ENCODE measurements around the gene WSCD2. TPM values are rescaled to one million over a fixed set of nuclear protein-coding genes. Genes with fewer than 3 reads are reported as not detected.

WSCD2 gene
- polyA plus RNA-seq, 1 donor (not counting 4 experiments of a cell fraction or from before 2014, with no cell fraction given), result not detected

- no peak for FAIRE-seq
- Histone ChIP-seq H3K79me2 (ENCODE audit: control insufficient read depth, insufficient read depth, low read length) (no peaks in the 10 kb centered on the region), H3K4me3 (ENCODE audit: control insufficient read depth in 2 of 3, extremely low read depth in 1 of 3, insufficient read depth in 2 of 3, low read depth in 1 of 3, low read length in 3 of 3) (no peak overlapping the region), H3K36me3 (ENCODE audit: control insufficient read depth in 2 of 2, extremely low read depth in 1 of 2, insufficient read depth in 2 of 2, low read length in 2 of 2) (no peaks in the 10 kb centered on the region), H3K9ac (ENCODE audit: control insufficient read depth, extremely low read depth, insufficient read depth, low read length) (no peak overlapping the region), H3K4me2 (ENCODE audit: control insufficient read depth, extremely low read depth, insufficient read depth, low read depth, low read length) (no peak overlapping the region), H3K4me1 (ENCODE audit: control insufficient read depth, extremely low read depth, insufficient read depth, low read length) (no peaks in the 10 kb centered on the region), H2AFZ (ENCODE audit: control insufficient read depth, low read length) (no peak overlapping the region), H3K27ac (ENCODE audit: control insufficient read depth, insufficient read depth, low read length) (no peak overlapping the region), H3K9me3 (ENCODE audit: control insufficient read depth, low read depth, low read length) (no peaks in the 10 kb centered on the region), H3K9me1 (ENCODE audit: control insufficient read depth, extremely low read depth, insufficient read depth, low read length) (no peaks in the 10 kb centered on the region), H4K20me1 (ENCODE audit: control insufficient read depth, extremely low read depth, insufficient read depth, low read length) (no peaks in the 10 kb centered on the region), H3K27me3 (ENCODE audit: control insufficient read depth, extremely low read depth, insufficient read depth, low read length) (peaks cover 34% of the 10 kb centered on the region)
- DNase-seq (ENCODE audit: low read depth, low spot score), result no peak
- TF ChIP-seq, protein P1, sequence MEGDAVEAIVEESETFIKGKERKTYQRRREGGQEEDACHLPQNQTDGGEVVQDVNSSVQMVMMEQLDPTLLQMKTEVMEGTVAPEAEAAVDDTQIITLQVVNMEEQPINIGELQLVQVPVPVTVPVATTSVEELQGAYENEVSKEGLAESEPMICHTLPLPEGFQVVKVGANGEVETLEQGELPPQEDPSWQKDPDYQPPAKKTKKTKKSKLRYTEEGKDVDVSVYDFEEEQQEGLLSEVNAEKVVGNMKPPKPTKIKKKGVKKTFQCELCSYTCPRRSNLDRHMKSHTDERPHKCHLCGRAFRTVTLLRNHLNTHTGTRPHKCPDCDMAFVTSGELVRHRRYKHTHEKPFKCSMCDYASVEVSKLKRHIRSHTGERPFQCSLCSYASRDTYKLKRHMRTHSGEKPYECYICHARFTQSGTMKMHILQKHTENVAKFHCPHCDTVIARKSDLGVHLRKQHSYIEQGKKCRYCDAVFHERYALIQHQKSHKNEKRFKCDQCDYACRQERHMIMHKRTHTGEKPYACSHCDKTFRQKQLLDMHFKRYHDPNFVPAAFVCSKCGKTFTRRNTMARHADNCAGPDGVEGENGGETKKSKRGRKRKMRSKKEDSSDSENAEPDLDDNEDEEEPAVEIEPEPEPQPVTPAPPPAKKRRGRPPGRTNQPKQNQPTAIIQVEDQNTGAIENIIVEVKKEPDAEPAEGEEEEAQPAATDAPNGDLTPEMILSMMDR (optimal IDR thresholded peaks at IDR 0.05 in 1 of 3, IDR thresholded peaks at IDR 0.05 in 1 of 3, conservative IDR thresholded peaks at IDR 0.05 in 1 of 3; ENCODE audit: extremely low read depth in 1 of 3, insufficient read depth in 2 of 3, low read length in 3 of 3), result no peak
- no peak for TF ChIP-seq EZH2 (IDR thresholded peaks at IDR 0.05; ENCODE audit: low read length)
- dilution Hi-C loops (cut with MboI; ENCODE audit: extremely low pct_ligation_motif_present, low sequenced_read_pairs), result no loop called here
These were observed 2.0 kb upstream of the WSCD2 start for GRCh38 chr12:108126990-108127501.

DNA sequence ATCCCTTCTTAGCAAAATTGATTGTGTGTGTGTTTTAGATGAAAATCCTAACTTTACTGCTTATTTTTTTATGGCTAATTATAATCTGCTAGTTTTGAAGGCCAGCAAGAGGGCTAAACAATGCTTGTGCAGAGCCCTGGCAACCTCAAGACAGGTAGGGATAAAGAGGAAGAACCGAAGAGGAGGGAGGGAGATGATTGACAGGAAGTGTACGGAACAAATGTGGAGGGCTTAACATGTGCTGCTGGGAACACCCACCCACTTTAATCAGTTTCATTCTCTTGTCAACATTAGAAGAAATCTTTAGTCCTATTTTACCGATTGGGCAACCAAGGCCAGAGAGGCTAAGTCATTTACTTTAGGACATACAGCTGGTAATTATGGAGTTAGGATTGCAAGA lies 1.4 kb upstream of the WSCD2 start:
- H3K27me3 ChIP-seq (ENCODE audit: control insufficient read depth, extremely low read depth, insufficient read depth, low read length), result peaks cover 36% of the 10 kb centered on the region
- no peak overlapping the region for H3K27ac ChIP-seq (ENCODE audit: control insufficient read depth, insufficient read depth, low read length)
- H3K9ac ChIP-seq (ENCODE audit: control insufficient read depth, extremely low read depth, insufficient read depth, low read length), result no peak overlapping the region
- H4K20me1 ChIP-seq (ENCODE audit: control insufficient read depth, extremely low read depth, insufficient read depth, low read length), result no peaks in the 10 kb centered on the region
- H2AFZ ChIP-seq (ENCODE audit: control insufficient read depth, low read length), result no peak overlapping the region
- H3K36me3 ChIP-seq (ENCODE audit: control insufficient read depth in 2 of 2, extremely low read depth in 1 of 2, insufficient read depth in 2 of 2, low read length in 2 of 2), result no peaks in the 10 kb centered on the region
- dilution Hi-C loops (cut with MboI; ENCODE audit: extremely low pct_ligation_motif_present, low sequenced_read_pairs), result no loop called here
- H3K9me3 ChIP-seq (ENCODE audit: control insufficient read depth, low read depth, low read length), result no peaks in the 10 kb centered on the region
- TF ChIP-seq EZH2 (IDR thresholded peaks at IDR 0.05; ENCODE audit: low read length), result no peak
- TF ChIP-seq, protein P1 (optimal IDR thresholded peaks at IDR 0.05 in 1 of 3, IDR thresholded peaks at IDR 0.05 in 1 of 3, conservative IDR thresholded peaks at IDR 0.05 in 1 of 3; ENCODE audit: extremely low read depth in 1 of 3, insufficient read depth in 2 of 3, low read length in 3 of 3), result no peak
- H3K79me2 ChIP-seq (ENCODE audit: control insufficient read depth, insufficient read depth, low read length), result no peaks in the 10 kb centered on the region
- no peak overlapping the region for H3K4me2 ChIP-seq (ENCODE audit: control insufficient read depth, extremely low read depth, insufficient read depth, low read depth, low read length)
- no peaks in the 10 kb centered on the region for H3K4me1 ChIP-seq (ENCODE audit: control insufficient read depth, extremely low read depth, insufficient read depth, low read length)
- no peak for FAIRE-seq
- DNase-seq (ENCODE audit: low read depth, low spot score), result no peak
- no peak overlapping the region for H3K4me3 ChIP-seq (ENCODE audit: control insufficient read depth in 2 of 3, extremely low read depth in 1 of 3, insufficient read depth in 2 of 3, low read depth in 1 of 3, low read length in 3 of 3)
- no peaks in the 10 kb centered on the region for H3K9me1 ChIP-seq (ENCODE audit: control insufficient read depth, extremely low read depth, insufficient read depth, low read length)
